GM10266 (cell line): ENCODE data around the gene ANO2.

Experiments
- DNase-seq: peaks from one replicate; pipeline ENCODE4 v3.0.0; 2012; ENCODE audit errors: extremely low spot score
- CTCF ChIP-seq: IDR thresholded peaks from 2 replicates; pipeline ENCODE4 v1.5.1; 2012; ENCODE audit warnings: mild to moderate bottlenecking, low read depth; ENCODE audit not compliant: control insufficient read depth, insufficient read depth; ENCODE audit errors: missing control alignments

The ANO2 gene

GRCh38 chr12:5902736-5903135 is 42.3 kb downstream of the ANO2 start:
- DNase-seq: no peak
- TF ChIP-seq CTCF: no peak

GRCh38 chr12:5901416-5901815 is 43.6 kb downstream of the ANO2 start:
- TF ChIP-seq CTCF: no peak
- DNase-seq: no peak

GRCh38 chr12:5900533-5901205 is 44.4 kb downstream of the ANO2 start:
- TF ChIP-seq CTCF: no peak
- DNase-seq: no peak

- no peak for DNase-seq
- TF ChIP-seq CTCF: no peak
Measured at GRCh38 chr12:5900076-5900475, 45.0 kb downstream of the ANO2 start.

GRCh38 chr12:5899675-5900074 is 45.4 kb downstream of the ANO2 start:
- no peak for TF ChIP-seq CTCF
- no peak for DNase-seq

- TF ChIP-seq CTCF: no peak
- no peak for DNase-seq
Measured at GRCh38 chr12:5898874-5899273, 46.2 kb downstream of the ANO2 start.

DNA sequence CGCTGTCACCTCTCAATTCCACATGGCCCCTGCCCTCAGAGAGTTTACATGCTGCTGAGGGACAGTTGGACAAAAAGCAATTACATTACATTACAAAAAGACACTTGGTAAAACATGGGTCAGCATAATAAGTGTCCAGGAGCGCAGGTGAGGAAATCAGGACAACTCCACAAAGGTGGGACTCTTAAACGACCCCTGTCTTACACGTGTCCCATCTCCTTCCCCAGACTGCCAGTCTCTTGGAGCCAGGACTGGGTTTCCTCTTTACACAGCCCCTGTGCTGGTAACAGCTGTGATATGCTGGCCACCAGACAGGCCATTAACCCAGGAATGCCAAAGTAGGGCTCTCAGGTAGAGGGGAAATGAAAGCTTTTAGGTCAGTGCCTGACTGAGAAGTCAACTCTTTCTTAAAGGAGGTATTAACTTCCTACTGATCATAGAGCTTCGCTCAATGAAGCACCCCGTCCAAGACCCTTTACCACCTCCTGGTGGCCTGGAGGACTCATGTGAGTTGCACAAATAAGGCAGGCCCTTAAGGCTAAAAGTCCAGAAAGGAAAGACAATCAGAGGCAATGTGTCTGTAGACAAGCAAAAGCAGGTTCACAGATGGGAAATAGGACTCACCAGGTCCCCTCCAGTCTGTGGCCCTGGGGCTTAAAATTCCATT is 55.5 kb downstream of the ANO2 start:
- TF ChIP-seq CTCF: no peak
- DNase-seq: no peak
